Lower leg skin (tissue), 3 donors: ENCODE data around the gene LRRC23.

Experiments
- POLR2A ChIP-seq, 2 donors: fragments of 450-650 bp; IDR thresholded peaks; one replicate each; pipeline ENCODE4 v1.6.1; 2016 to 2017; ENCODE audit warnings: antibody characterized with exemption in 2 of 2, mild to moderate bottlenecking in 1 of 2, moderate library complexity in 1 of 2
- TF ChIP-seq, protein P1 (sequence below), 3 donors: fragments of 450-650 bp; IDR thresholded peaks; one replicate each; pipeline ENCODE4 v1.5.1; 2016; ENCODE audit warnings: antibody characterized with exemption in 3 of 3, mild to moderate bottlenecking in 3 of 3, moderate library complexity in 2 of 3

DNA sequence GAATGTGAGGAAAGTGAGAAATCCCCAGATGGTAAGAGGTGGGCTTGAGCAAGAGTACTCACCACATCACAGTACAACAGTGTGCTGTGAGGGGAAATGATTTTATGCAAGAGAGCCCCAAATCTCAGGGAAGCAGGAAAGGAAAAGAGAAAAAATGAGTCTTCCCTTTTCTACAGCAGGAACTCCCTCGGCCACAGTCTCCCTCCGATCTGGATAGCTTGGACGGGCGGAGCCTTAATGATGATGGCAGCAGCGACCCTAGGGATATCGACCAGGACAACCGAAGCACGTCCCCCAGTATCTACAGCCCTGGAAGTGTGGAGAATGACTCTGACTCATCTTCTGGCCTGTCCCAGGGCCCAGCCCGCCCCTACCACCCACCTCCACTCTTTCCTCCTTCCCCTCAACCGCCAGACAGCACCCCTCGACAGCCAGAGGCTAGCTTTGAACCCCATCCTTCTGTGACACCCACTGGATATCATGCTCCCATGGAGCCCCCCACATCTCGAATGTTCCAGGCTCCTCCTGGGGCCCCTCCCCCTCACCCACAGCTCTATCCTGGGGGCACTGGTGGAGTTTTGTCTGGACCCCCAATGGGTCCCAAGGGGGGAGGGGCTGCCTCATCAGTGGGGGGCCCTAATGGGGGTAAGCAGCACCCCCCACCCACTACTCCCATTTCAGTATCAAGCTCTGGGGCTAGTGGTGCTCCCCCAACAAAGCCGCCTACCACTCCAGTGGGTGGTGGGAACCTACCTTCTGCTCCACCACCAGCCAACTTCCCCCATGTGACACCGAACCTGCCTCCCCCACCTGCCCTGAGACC lies 31.0 kb downstream of the LRRC23 start:
- TF ChIP-seq, protein P1, sequence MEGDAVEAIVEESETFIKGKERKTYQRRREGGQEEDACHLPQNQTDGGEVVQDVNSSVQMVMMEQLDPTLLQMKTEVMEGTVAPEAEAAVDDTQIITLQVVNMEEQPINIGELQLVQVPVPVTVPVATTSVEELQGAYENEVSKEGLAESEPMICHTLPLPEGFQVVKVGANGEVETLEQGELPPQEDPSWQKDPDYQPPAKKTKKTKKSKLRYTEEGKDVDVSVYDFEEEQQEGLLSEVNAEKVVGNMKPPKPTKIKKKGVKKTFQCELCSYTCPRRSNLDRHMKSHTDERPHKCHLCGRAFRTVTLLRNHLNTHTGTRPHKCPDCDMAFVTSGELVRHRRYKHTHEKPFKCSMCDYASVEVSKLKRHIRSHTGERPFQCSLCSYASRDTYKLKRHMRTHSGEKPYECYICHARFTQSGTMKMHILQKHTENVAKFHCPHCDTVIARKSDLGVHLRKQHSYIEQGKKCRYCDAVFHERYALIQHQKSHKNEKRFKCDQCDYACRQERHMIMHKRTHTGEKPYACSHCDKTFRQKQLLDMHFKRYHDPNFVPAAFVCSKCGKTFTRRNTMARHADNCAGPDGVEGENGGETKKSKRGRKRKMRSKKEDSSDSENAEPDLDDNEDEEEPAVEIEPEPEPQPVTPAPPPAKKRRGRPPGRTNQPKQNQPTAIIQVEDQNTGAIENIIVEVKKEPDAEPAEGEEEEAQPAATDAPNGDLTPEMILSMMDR (IDR thresholded peaks at IDR 0.05) = no peak
- TF ChIP-seq POLR2A (IDR thresholded peaks at IDR 0.05) = no peak
